Breast epithelium (tissue), 3 donors: ENCODE data around the gene CABP4.

ENCODE experiments used
- POLR2A ChIP-seq: fragments of 450-650 bp; IDR thresholded peaks from one replicate; pipeline ENCODE4 v1.6.1; 2016; ENCODE audit warnings: antibody characterized with exemption, mild to moderate bottlenecking, moderate library complexity
- POLR2AphosphoS5 ChIP-seq, 3 donors: sonication (generic); formaldehyde crosslinking; IDR thresholded peaks; one replicate each; pipeline ENCODE4 v1.6.1; 2017; ENCODE audit warnings: antibody characterized with exemption in 3 of 3
- TF ChIP-seq, protein P1 (sequence below), 3 donors: fragments of 450-650 bp; IDR thresholded peaks; one replicate each; pipeline ENCODE4 v1.5.1; 2016 to 2017; ENCODE audit warnings: antibody characterized with exemption in 3 of 3, mild to moderate bottlenecking in 3 of 3, moderate library complexity in 3 of 3

DNA sequence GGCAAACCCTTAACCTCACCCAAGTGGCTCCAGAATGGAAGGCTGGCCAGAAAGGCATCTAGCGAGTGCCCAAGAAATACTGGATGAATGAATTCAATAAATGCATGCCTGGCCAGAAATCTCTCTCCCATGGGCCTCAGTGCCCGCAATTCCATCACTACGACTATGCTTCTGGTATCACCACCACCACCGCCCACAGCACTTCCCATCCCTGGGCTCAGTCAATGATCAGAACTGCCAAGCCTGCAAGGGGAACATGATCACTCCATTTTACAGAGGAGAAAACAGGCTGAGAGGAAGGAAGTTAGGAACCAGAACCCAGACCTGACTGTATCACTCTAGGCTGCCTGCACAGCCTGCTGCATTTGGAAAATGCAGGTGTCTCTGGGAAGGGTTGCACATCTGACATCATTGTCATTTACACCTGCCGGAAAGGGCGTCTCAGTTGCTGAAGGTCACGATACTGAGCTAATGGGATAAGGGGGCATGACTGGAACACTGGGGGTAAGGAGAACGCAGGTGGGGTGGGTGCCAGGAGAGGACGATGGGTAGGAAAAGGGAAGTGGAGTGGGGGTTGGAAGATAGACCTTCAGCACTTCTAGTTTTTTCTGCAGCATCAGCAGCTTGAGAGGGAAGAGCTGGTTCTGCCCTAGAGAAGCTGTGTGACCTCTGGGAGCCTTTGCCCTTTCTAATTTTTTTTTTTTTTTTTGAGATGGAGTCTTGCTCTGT is 5.9 kb upstream of the CABP4 start:
- TF ChIP-seq POLR2A (no peak), POLR2AphosphoS5 (IDR thresholded peaks at IDR 0.05) (no peak)
- TF ChIP-seq, protein P1, sequence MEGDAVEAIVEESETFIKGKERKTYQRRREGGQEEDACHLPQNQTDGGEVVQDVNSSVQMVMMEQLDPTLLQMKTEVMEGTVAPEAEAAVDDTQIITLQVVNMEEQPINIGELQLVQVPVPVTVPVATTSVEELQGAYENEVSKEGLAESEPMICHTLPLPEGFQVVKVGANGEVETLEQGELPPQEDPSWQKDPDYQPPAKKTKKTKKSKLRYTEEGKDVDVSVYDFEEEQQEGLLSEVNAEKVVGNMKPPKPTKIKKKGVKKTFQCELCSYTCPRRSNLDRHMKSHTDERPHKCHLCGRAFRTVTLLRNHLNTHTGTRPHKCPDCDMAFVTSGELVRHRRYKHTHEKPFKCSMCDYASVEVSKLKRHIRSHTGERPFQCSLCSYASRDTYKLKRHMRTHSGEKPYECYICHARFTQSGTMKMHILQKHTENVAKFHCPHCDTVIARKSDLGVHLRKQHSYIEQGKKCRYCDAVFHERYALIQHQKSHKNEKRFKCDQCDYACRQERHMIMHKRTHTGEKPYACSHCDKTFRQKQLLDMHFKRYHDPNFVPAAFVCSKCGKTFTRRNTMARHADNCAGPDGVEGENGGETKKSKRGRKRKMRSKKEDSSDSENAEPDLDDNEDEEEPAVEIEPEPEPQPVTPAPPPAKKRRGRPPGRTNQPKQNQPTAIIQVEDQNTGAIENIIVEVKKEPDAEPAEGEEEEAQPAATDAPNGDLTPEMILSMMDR (IDR thresholded peaks at IDR 0.05) = no peak
